Measurements from ENCODE around the gene CEP83.
"Not testable (repeated sequence)": the region's sequence is repeated elsewhere in the genome, so short reads cannot be mapped to it uniquely, and the experiment has no call there.

CEP83 gene

DNA sequence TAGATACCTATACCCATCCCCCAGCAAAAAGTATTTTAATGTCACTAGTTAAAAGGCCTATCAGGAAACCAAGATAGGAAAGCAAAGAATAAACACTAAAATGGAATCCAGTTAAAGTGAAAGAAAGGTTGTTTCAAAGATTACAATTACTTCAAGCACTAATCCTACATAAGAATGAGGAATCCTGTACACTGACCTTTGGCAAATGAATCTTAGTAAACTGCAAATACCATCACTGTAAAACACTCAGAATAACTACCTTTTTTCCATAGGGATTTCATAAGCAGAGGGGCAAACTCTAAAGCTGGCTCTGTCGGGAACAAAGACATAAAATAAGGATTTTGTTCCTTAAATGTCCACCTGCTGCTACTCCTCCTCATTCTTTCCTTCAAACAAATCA is 25.9 kb downstream of the CEP83 start:
- DNase-seq, result no peak

DNA sequence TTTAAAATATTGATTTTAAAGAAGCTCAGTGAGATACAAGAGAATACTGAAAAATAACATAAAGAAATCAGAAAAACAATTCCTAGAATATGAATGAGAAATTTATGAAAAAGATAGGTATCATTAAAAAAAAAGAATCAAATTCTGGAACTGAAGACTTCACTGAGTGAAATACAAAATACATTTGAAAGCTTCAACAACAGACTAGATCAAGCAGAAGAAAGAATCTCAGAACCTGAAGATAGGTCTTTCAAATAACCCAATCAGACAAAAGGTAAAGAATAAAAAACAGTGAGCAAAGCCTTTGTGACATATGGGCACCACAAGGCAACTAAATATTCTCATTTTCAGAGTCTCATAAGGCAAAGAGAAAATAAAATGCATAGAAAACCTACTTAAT is 29.4 kb downstream of the CEP83 start:
- DNase-seq, result no peak

DNA sequence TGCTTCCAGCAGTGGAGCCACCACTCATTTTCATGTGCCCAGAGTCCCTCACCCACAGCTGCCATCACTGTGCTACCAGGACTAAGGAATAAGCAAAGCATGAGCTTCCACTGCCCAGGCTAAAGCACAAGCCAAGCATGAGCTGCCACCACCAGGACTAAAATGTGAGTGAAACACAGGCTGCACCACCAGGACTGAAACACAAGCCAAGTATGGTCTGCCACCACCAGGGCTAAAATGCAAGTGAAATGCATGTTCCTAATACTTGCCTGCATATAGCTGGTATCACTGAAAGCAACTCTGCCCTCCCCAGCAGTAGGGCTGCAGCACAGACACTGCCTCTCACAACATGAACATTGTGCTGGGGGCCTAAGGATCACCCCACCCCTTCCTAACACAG is 30.0 kb downstream of the CEP83 start:
- DNase-seq, result no peak

DNA sequence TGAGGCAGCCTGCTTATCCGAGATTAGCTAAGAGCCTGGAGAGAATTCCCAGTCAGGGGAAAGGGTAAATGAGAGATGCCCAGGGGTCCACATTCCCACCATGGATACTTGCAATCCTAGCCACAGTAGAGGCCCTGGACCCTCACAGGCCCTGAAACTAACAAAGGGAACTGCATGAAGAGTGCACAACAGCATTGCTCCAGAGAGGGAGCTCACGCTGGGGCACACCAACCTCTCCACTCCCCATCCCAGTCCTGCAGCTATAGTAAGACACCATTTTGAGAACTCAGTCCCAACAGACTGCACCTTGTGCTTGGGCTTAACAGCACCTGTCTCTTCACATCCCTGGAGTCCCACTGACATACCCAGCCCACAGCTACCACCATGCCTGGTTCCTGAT is 30.5 kb downstream of the CEP83 start:
- DNase-seq, result no peak

DNA sequence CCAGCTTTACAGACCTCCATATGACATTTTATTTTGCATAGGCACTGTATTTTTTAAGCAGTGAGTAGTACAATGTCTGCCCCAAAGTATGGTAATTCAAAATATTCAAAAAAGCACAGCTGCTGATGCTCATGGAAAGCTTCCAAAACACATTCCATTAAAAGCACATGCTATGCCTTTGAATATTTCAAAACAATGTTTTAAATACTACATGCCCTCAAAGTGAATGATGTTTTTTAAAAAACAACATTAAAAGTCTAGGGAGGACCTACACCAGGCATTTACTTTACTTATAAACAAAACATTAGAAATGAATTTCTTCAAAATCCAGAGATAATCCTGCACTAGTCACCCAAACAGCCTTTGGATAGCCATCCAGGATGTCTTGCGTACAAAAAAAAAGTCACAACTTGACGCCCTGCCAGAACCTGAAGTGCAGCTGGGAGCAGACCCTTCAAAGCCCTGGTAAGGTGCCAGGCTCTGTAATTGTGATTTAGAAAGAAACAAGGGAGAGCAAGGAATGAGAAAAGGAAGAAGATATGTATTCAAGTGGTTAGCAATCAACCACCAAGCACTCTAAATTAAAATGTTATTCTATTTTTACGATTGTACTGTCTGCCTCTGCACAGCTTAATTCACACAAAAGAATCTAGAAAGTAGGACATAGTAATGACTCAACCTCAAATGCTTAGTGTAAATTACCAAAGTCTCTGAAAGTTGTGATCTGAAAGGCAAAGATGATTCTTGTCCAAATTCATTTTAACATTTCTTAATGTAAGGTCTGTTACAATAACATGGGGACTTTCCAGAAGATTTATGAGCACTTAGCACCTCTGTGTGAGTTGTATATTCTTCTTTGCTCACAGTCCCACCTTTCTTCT is 31.9 kb downstream of the CEP83 start:
- DNase-seq, result no peak

DNA sequence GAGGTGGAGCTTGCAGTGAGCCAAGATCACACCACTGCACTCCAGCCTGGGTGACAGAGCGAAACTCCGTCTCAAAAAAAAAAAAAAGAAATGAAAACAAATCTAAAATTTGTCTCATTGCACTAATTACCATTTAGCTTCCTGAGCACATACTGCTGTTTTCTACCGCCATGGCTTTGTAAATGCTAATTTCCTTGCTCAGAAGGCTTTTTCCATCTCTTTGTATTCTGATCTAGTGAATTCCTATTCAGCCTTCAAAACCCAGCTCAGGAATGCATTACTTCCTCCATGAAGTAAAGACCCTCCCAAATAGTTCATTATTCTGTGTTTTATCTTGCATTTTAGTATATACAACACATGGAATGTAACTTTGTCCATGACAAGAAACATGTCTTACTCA is 33.6 kb downstream of the CEP83 start:
- DNase-seq, result no peak

DNA sequence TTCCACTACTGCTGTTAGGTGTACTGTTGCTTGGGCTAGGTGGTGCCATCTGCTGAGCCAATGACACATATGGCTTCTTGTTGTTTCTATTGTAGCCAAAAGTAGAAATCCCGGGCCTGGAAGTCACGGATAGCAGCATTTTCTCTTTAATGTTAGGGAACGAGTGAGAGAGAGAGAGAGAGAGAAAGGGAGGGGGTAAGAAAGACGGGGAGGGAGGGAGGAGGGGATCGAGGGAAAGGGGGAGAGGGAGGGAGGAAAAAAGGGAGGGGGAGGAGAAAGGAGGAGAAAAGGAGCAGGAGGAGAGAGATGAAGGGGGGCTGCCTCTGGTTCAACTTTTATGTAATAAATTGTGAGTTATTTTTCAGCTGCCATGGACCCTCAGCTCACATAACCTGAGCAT is 34.8 kb downstream of the CEP83 start:
- not testable (repeated sequence) for DNase-seq

DNA sequence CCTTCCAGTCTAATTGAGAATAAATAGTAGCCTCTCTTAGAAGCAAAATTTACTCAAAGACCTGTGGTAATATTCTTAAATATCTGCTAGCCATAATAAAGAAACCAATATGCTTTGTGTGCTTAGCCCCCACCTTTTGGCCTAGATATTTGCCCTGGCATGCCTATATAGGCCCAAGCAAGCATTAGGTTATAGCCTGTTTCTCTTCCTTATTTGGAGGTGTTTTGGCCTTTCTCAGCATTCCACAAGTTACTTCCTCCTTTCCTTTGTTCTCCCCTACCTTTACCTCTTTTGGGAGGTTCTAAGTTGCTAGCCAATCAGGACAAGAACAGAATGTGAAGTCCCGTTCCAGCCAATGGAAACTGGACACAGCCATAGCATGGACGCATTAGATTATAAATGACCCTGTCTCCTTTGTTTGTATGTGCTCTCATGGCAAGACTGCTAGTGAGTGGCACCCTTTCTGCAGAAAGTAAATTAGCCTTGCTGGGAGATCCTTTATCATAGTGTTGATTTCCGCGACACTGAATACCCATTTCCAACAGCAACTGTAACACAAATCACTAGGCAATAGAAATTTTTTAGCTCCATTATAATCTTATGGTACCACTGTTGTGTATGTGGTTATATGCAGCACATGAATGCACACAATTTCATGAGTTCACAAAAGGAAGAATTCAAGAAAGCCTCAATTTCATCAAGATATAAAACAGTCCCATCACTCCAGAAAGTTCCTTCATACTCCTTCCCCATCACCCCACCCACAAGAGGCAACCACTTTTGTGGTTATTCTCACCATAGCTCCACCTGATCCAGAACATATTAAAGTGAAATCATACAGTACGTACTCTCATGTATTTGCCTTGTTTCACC is 37.6 kb downstream of the CEP83 start:
- DNase-seq, result no peak

DNA sequence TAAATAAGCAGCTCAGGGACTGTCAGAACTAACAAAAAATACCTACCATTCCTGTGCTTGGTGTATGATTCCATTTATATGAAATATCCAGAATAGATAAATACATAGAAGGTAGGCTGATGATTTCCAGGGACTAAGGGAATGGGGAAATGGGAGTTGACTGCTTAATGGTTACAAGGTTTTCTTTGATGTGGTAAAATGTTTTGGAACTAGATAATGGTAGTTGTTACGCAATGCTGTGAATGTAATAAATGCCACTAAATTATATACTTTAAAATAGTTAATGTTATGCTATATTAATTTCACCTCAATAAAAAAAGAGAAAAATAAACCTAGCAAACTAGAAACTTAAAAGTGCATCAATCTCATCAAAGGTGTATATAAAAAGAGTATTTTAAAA is 41.1 kb downstream of the CEP83 start:
- no peak for DNase-seq

DNA sequence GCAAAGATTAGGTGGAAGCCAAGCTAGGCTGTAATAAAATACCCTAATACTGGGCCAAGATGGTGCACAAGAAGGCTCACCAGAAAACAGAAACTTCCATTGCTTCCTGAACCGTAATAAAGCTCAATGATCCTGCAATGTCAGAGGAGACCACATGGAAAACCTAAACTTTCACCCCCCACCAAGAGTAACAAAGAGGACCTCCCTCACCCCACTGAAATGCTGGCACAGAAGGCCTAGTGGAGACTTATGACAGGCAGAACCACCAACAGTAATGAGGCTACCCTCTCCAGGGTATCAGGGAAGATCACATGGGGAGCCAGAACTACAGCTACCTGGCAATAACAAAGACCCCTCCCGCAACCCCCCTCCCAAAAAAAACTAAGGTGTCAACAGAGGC is 43.1 kb downstream of the CEP83 start:
- no peak for DNase-seq

DNA sequence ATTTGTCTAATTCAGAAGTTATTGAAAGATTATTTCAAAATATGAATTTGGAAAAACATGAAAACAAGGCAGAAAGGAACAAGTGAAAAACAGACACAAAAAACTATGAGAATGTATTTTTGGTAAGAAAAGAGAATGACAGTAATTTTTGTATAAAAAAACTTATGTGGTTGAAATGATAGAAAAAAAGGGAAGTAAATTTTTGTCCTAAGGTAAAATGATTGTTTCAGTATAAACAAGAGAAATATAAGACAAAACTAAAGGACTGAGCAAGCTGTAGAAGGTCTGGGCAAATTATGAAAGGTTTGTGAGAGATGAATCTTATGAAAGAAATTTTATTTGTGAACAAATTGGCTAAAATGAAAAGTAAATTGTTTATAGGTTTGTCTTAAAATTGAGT is 44.6 kb downstream of the CEP83 start:
- no peak for DNase-seq

DNA sequence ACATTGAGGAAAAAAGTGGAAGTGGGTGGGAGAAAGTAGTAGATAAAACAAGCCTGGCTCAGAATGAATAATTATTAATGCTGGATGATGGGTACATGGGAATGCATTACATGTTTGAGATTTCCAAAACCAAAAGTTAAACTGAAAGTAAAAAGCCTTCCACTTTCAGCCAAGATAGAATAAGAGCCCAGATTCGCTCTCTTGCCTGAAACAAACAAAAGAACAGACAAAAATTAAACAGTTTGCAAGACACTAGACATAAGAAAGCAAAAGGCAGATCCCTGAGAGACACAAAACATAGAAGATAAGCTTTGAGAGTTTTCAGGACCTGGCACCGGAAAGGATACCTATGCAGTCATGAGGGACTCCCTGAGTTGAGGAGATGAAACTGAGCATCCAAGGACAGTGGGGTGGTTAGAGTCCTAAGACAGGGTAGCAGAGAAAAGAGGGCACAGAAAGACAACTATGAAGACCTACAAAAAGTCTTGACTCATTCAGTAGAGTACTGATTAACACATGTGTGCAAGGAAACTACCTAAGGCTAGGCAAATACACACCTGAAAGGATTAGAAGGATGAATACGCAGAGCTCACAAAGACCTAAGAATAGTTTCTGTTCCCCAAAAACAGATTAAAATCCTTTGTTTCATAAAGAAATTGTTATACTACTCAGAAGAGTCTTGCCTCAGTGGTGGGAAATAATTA is 54.1 kb downstream of the CEP83 start:
- no peak for DNase-seq

DNA sequence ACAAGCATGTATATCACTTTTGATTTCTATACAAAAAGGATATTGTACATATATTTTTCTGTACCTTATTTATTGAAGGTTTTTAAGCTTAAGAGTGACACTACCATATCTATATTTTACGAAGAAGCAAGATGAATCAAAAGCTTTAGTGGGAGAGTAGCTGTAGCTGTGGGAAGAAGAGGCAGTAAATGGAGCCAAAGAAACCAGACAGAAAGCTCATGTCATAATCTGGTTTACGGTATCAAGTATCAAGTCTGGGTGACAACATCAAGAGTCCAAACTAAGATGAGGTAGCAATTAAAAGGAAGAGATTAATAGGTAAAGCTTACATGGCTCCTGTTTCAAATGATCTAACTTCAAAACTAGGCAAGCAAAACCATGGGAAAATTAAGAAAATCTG is 54.8 kb downstream of the CEP83 start:
- no peak for DNase-seq

DNA sequence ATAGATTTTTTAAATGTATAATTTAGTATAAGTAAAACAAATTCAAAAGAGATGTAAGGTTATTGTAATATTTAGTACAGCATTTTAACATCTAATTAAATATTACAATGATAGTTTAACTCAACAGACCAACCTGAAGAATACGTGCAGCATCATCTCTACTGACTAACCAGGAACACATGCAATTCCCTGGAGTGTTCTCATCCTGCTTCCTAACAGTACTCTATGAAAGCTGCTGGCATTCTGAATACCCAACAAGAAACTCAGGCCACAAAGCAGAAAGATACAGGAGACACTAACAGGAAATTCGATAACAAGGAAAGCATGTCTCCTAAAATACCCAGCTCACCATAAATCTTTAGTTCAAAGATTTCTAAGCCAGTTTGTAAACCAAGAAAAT is 58.3 kb downstream of the CEP83 start:
- no peak for DNase-seq

DNA sequence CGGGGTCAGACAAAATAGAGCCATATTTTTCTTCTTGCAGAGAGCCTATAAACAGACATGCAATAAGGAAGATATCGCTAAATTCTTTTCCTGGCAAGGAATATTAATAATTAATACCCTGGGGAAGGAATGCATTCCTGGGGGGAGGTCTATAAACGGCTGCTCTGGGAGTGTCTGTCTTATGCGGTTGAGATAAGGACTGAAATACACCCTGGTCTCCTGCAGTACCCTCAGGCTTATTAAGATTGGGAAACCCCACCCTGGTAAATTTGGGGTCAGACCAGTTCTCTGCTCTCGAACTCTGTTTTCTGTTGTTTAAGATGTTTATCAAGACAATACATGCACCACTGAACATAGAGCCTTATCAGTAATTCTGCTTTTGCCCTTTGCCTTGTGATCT is 61.0 kb downstream of the CEP83 start:
- not testable (repeated sequence) for DNase-seq

DNA sequence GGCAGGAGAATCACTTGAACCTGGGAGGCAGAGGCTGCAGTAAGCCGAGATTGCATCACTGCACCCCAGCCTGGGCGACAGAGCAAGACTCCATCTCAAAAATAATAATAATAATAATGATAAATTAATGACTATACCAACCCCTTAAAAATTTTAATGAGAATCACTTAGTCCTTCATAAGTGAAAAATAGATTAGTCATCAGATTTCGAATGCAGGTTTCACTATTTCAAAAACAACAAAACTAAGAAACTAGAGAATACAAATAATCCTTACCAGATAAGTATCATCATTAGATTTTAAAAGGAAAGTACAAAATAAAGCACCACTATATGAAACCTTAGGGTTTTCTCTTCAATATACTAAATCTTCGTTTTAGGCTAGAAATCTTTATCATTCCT is 62.3 kb downstream of the CEP83 start:
- DNase-seq, result no peak

DNA sequence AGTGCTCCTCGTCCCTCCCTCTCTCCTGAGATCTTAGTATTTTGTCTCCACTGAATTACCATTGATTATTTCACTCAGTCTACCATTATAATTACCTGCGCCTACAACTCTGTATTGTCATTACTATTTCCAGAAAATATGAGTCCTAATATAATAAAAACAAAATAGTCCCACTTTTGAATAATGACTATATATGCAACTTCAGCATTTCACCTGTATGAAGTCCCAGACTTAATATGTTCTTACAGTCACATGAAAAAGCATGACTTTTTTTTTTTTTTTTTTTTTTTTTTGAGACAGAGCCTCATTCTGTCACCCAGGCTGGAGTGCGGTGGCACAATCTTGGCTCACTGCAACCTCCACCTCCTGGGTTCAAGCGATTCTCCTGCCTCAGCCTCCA is 63.7 kb downstream of the CEP83 start:
- not testable (repeated sequence) for DNase-seq

DNA sequence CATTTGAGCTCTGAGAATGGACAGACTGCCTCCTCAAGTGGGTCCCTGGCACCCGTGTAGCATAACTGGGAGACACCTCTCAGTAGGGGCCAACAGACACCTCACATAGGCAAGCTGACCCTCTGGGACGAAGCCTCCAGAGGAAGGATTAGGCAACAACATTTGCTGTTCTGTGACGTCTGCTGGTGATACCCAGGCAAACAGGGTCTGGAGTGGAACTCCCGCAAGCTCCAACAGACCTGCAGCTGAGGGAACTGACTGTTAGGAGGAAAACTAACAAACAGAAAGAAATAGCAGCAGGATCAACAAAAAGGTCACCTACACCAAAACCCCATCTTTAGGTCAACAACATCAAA is 69.6 kb downstream of the CEP83 start:
- DNase-seq, result no peak

DNA sequence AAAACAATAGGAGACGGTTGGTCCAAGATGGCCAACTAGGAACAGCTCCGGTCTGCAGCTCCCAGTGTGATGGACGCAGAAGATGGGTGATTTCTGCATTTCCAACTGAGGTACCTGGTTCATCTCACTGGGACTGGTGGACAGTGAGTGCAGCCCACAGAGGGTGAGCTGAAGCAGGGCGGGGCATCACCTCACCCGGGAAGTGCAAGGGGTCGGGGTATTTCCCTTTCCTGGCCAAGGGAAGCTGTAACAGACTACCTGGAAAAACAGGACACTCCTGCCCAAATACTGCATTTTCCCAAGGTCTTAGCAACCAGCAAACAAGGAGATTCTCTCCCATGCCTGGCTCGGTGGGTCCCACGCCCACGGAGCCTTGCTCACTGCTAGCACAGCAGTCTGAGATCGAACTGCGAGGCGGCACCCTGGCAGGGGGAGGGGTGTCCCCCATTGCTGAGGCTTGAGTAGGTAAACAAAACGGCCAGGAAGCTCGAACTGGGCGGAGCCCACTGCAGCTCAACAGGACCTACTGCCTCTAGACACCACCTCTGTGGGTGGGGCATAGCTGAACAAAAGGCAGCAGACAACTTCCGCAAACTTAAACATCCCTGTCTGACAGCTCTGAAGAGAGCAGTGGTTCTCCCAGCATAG is 70.1 kb downstream of the CEP83 start:
- not testable (repeated sequence) for DNase-seq

DNA sequence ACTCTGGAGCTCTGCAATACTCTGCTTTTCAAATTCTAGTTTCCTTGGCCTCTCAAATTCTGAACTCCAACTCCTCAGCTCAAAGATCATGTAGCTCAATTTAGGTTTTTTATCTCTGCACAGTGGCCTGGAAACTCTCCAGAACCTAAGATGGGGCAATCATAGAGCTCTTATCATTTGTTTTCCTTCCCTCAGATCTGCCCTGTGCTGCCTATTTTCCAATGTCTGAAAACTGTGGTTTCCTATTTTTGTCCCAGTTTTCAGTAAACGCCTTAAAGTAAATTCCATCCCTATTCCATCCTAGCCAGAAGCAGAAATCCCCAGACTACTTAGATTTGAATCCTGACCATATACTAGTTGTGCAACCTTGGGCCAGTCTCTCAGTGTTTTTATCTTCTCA is 73.2 kb downstream of the CEP83 start:
- DNase-seq, result no peak

DNA sequence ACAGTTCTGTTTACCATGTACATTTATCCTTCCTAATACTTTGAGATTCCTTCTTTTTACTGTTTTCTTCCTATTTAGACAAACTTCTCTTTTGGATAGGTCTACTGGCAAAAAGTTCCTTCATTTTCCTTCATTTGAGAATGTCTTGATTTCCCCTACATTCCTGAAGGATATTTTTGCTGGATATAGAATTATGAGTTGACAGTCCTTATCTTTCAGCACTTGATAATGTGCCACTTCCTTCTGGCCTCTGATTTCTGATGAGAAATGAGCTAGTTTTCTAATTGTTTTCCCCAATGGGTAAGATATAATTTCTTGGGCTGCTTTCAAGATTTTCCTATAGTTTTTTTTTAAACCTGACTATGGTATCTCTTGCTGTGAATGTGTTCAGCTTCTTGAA is 75.6 kb downstream of the CEP83 start:
- no peak for DNase-seq

DNA sequence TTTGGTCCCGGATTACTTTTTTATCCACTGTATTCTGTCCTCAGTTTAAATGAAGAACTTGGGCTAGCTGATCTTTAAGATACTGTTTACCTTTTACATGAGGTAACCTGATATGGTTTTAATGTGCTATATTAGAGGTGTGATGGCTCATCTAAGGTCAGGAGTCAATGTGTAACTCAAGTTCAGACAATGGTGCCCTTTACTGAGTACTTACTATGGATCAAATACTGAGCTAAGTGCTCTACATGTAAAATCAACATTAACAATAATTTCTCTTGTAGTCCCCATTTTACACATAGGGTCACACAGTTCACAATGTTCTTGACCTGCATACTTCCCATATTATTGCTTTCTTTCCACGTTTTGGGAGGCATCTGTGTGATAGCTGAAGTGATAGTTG is 79.2 kb downstream of the CEP83 start:
- DNase-seq, result no peak

DNA sequence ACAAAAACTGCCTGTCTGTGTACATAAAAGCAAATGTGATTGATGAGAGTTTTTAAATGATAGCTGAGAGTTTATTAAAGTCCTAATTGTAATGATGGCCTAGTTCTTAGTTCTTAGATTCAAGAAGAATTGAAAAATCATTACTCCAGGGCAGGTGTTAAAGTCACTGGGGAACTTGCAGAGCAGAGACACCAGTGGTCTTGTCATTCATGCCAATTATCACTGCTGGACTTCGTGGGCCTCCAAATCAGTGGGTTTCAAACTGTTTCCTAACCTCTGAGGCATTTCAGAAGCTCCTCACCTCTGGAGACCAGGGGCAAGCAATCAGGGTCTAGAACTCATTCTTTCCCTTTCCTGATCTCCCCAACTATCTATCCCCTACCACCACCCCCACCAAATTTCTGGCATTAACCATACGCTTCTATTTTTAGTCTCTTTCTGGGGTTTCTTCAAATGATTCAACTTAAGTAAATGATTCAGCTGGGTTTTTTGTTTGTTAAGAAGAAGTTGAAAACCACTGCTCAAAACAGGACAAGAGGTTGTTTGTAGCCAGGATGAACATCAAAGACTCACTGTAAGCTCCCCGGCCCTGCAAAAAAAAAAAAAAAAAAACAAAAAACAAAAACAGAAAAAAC is 80.1 kb downstream of the CEP83 start:
- DNase-seq, result no peak

Measured in stimulated activated CD8-positive, alpha-beta memory T cell treated with anti-CD3 and anti-CD28 coated beads, Interleukin-4, amount 100 ng/mL, for 48 hours (primary cell).